Measurements from ENCODE around the gene FLOT1. TPM values are rescaled to one million over a fixed set of nuclear protein-coding genes. Genes with fewer than 3 reads are reported as not detected.
A peak's percentile ranks its signal among the peaks of the same experiment; 100 is the strongest.

Gene FLOT1
- total and polyA plus RNA-seq, 9 of the 15 experiments (the other 6 are each of a cell fraction or from before 2014, with no cell fraction given): 11.7 to 149 (median 118) TPM

- Histone ChIP-seq H3K4me2 (ENCODE audit: insufficient read depth, low read length) (peak overlapping the region; percentile 97), H3K9me1 (ENCODE audit: control insufficient read depth, insufficient read depth, low read length) (no peaks in the 10 kb centered on the region), H3K4me1 (replicated peaks in 1 of 2; ENCODE audit: control insufficient read depth in 2 of 2, insufficient read depth in 2 of 2, low read length in 2 of 2) (peaks cover 53 to 90% of the 10 kb centered on the region in 2 experiments), H3K9ac (ENCODE audit: insufficient read depth in 1 of 2, low read depth in 2 of 2, low read length in 2 of 2) (peak overlapping the region; percentile 84 to 95), H2AFZ (ENCODE audit: low read depth, low read length) (peak overlapping the region; percentile 35), H3K27ac (ENCODE audit: extremely low read depth, low read depth, low read length) (peak overlapping the region; percentile 88), H3K27me3 (ENCODE audit: control insufficient read depth in 2 of 2, insufficient read depth in 2 of 2, low read length in 2 of 2) (no peaks in the 10 kb centered on the region), H3K9me3 (replicated peaks; ENCODE audit: control insufficient read depth, insufficient read depth, low read depth, low read length) (no peaks in the 10 kb centered on the region), H4K20me1 (replicated peaks; ENCODE audit: control insufficient read depth, insufficient read depth, low read length) (no peaks in the 10 kb centered on the region), H3K36me3 (ENCODE audit: control insufficient read depth, insufficient read depth, low read length) (peaks cover 18% of the 10 kb centered on the region; the same call in 2 of the 3 replicates), H3K79me2 (ENCODE audit: control insufficient read depth, insufficient read depth, low read length) (peaks cover 95% of the 10 kb centered on the region), H3K4me3 (peak overlapping the region; percentile 81)
- 16% methylated on average over 29 of the region's 29 CpGs for WGBS (ENCODE audit: insufficient coverage, low coverage, missing lambda C conversion rate)
- ChIA-PET POLR2A (interaction anchor here (0.6 to 1.2 kb wide), 8 partner anchors 10 to 473 kb away, joined by 3 to 9 read pairs (median 3); partner anchors contain the start of genes MDC1 and TCF19), CTCF (ENCODE audit: low intra/inter-chr PET ratio) (interaction anchor here (1.0 to 1.5 kb wide), 2 partner anchors 36 to 37 kb away, joined by 4 to 6 read pairs; no protein-coding TSS in a partner anchor)
- BruUV-seq (replicated peaks): TSS peak; percentile 29
- intact Hi-C loops (cut with micrococcal nuclease): loop anchor here (1.0 to 10.0 kb wide), 2 partner anchors 35 to 129 kb away; partner anchors contain the start of gene TUBB
- FAIRE-seq: peak; percentile 19
- DNase-seq (ENCODE audit: extremely low read depth in 1 of 4, low spot score in 3 of 4): peak in 2 of 4 experiments; percentile 57 to 79
- ATAC-seq: 0 out of 3 replicates have a peak, but pooled peaks have one; percentile 4
- in situ Hi-C loops (cut with MboI): no loop called here
- TF ChIP-seq CBX1 (IDR thresholded peaks at IDR 0.05; ENCODE audit: low read depth): no peak
- no peak for TF ChIP-seq ZNF592 (IDR thresholded peaks at IDR 0.05)
- TF ChIP-seq ZNF740 (CRISPR knock-in tag; IDR thresholded peaks at IDR 0.05): no peak
- TF ChIP-seq ZNF740 (tag; IDR thresholded peaks at IDR 0.05): 0 out of 4 replicates have a peak, but pooled peaks of 1 of the 2 experiments have one; percentile 15
- TF ChIP-seq JUND (IDR thresholded peaks at IDR 0.05; ENCODE audit: borderline replicate concordance, low read depth, low read length): 0 out of 2 replicates have a peak, but pooled peaks have one; percentile 13
- peak; percentile 4; the same call in 1 of the 3 replicates for TF ChIP-seq JUND (tag; IDR thresholded peaks at IDR 0.05; ENCODE audit: borderline replicate concordance, low read depth, low read length)
- TF ChIP-seq CHCHD3 (CRISPR knock-in tag; IDR thresholded peaks at IDR 0.05): no peak
- no peak for TF ChIP-seq ZZZ3 (IDR thresholded peaks at IDR 0.05)
- no peak for TF ChIP-seq SNAPC5 (CRISPR knock-in tag; IDR thresholded peaks at IDR 0.05)
- no peak for TF ChIP-seq GABPA (tag; conservative IDR thresholded peaks at IDR 0.05; ENCODE audit: low read depth)
- peak in 1 of 2 experiments; percentile 40; a peak in 1 of 4 replicates for TF ChIP-seq TEAD1 (CRISPR knock-in tag; IDR thresholded peaks at IDR 0.05)
- no peak for TF ChIP-seq TCF7 (IDR thresholded peaks at IDR 0.05; ENCODE audit: borderline replicate concordance)
- no peak for TF ChIP-seq USF1 (CRISPR knock-in tag; IDR thresholded peaks at IDR 0.05)
Measured at GRCh38 chr6:30685157-30686008, 57.1 kb downstream of the FLOT1 start.
